Stomach smooth muscle (tissue), 2 donors: ENCODE measurements around the gene RUNX2.
"Not testable (repeated sequence)": the region's sequence is repeated elsewhere in the genome, so short reads cannot be mapped to it uniquely, and the experiment has no call there.

Experiments
- H3K27ac ChIP-seq: one replicate; pipeline ENCODE4 v1.7.0; 2013; ENCODE audit warnings: mild to moderate bottlenecking, low read length, inconsistent platforms
- H3K27me3 ChIP-seq, 2 donors: one replicate each; pipeline ENCODE4 v1.7.0; 2013; ENCODE audit warnings: low read length in 2 of 2; ENCODE audit not compliant: insufficient read depth in 2 of 2, control insufficient read depth in 1 of 2
- H3K36me3 ChIP-seq, 2 donors: one replicate each; pipeline ENCODE4 v1.7.0; 2013; ENCODE audit warnings: low read length in 2 of 2; ENCODE audit not compliant: control insufficient read depth in 2 of 2, insufficient read depth in 2 of 2
- H3K4me1 ChIP-seq: one replicate; pipeline ENCODE4 v1.7.0; 2013; ENCODE audit warnings: low read length; ENCODE audit not compliant: control insufficient read depth, insufficient read depth
- H3K4me3 ChIP-seq, 2 donors: one replicate each; pipeline ENCODE4 v1.7.0; 2013; ENCODE audit warnings: low read length in 2 of 2
- H3K9ac ChIP-seq, 2 donors: one replicate each; pipeline ENCODE4 v1.7.0; 2013; ENCODE audit warnings: low read length in 2 of 2, mild to moderate bottlenecking in 1 of 2
- H3K9me3 ChIP-seq, 2 donors: one replicate each; pipeline ENCODE4 v1.7.0; 2013; ENCODE audit warnings: low read length in 2 of 2; ENCODE audit not compliant: control insufficient read depth in 2 of 2
- donor health status: healthy.
- donor health status: Pancreatic carcinoma.

The RUNX2 gene

DNA sequence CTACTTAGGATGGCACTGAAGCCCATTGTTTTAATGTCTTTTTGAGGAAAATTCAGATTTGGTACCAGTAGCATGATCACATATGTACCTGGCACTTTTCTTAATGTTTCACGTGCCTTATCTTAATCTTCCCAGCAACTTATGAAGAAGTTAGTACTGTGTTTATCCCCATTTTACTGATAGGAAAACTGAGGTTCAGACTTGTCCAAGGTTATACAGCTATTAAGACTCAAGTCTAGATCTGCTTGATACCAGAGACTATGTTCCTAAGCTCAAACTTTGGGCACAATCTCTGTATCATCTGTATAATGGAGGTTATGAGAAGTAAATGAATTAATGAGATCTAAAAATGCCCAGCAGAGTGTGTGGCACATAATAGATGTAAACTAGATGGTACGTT is 229.3 kb downstream of the RUNX2 start:
- no peak overlapping the region for H3K27ac ChIP-seq
- H3K4me3 ChIP-seq = no peak overlapping the region
- no peaks in the 10 kb centered on the region for H3K27me3 ChIP-seq
- no peaks in the 10 kb centered on the region for H3K4me1 ChIP-seq
- no peaks in the 10 kb centered on the region for H3K9me3 ChIP-seq
- no peak overlapping the region for H3K9ac ChIP-seq
- no peaks in the 10 kb centered on the region for H3K36me3 ChIP-seq

DNA sequence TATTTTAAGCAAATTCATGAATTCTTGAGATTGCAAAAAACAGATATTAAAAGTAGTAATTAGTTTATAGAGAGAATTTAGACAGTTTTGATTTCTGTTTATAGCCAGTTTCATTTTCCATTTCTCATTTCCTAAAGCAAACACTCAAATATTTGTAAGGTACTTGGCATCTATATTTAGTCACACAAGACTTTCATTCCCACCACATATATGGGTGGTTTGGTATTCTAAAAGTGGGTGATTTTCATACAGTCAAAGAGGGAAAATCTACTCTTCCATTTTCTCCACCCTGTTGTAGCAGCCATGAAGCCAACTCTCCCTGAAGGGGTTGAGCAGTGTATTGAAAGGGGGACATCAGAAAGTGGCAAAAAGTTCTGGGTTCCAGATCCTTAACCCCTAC is 230.7 kb downstream of the RUNX2 start:
- Histone ChIP-seq H3K36me3 (no peaks in the 10 kb centered on the region), H3K27me3 (no peaks in the 10 kb centered on the region), H3K4me1 (no peaks in the 10 kb centered on the region), H3K9ac (no peak overlapping the region), H3K9me3 (no peaks in the 10 kb centered on the region), H3K4me3 (no peak overlapping the region), H3K27ac (no peak overlapping the region)

GRCh38 chr6:45560321-45560820 is 232.2 kb downstream of the RUNX2 start:
- not testable (repeated sequence) for H3K9ac ChIP-seq, H3K4me1 ChIP-seq, H3K27me3 ChIP-seq, H3K36me3 ChIP-seq, H3K9me3 ChIP-seq, H3K27ac ChIP-seq, H3K4me3 ChIP-seq

DNA sequence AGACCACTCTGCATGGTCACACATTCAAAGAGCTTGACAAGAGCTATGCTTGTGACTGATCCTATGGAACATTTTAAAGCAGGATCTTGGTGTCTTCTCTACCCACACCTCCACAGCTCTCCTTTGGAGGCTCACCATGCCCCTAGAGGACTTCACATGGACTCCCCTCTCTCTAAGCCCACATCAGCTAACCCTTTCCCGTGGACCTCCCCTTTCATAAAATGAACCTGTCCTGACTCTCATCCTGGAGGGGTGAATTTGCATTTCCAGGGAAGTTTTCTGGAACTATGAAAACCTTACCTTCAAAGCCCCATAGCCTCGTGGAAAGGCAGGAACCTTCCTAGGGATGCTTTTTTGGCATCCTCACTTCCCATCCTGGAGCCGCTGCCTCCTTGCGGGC is 234.0 kb downstream of the RUNX2 start:
- Histone ChIP-seq H3K4me1 (no peaks in the 10 kb centered on the region), H3K4me3 (no peak overlapping the region), H3K27me3 (no peaks in the 10 kb centered on the region), H3K36me3 (no peaks in the 10 kb centered on the region), H3K9me3 (no peaks in the 10 kb centered on the region), H3K27ac (no peak overlapping the region), H3K9ac (no peak overlapping the region)

GRCh38 chr6:45563041-45563440 is 234.9 kb downstream of the RUNX2 start:
- no peaks in the 10 kb centered on the region for H3K9me3 ChIP-seq
- no peak overlapping the region for H3K27ac ChIP-seq
- no peak overlapping the region for H3K9ac ChIP-seq
- H3K27me3 ChIP-seq = no peaks in the 10 kb centered on the region
- no peak overlapping the region for H3K4me3 ChIP-seq
- H3K4me1 ChIP-seq = no peaks in the 10 kb centered on the region
- no peaks in the 10 kb centered on the region for H3K36me3 ChIP-seq

DNA sequence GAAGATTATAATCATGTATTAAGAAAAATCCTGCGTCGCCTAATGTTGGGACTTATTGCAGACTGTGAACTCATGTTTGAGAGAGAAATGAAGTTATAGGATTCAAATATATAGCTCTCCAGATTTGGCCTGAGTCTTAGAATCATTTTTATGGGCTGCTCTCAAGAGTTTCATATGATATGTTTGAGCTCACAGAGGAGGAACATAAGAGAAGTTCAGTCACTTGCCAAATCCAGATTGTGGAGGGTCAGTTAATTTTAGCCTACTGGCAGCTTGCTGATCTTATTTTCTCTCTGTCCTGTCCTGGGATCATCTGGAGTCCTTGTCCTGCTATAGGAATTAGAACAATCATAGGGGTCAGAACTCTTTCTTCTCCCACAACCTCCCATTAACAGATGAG is 235.7 kb downstream of the RUNX2 start:
- Histone ChIP-seq H3K9ac (no peak overlapping the region), H3K9me3 (no peaks in the 10 kb centered on the region), H3K4me3 (no peak overlapping the region), H3K27me3 (no peaks in the 10 kb centered on the region), H3K36me3 (no peaks in the 10 kb centered on the region), H3K4me1 (no peaks in the 10 kb centered on the region), H3K27ac (no peak overlapping the region)

GRCh38 chr6:45566882-45567281 is 238.8 kb downstream of the RUNX2 start:
- Histone ChIP-seq H3K9ac (no peak overlapping the region), H3K27ac (no peak overlapping the region), H3K4me1 (no peaks in the 10 kb centered on the region), H3K27me3 (no peaks in the 10 kb centered on the region), H3K9me3 (no peaks in the 10 kb centered on the region), H3K36me3 (no peaks in the 10 kb centered on the region), H3K4me3 (no peak overlapping the region)

- Histone ChIP-seq H3K4me3 (no peak overlapping the region), H3K4me1 (no peaks in the 10 kb centered on the region), H3K9me3 (no peaks in the 10 kb centered on the region), H3K27me3 (no peaks in the 10 kb centered on the region), H3K36me3 (no peaks in the 10 kb centered on the region), H3K27ac (no peak overlapping the region), H3K9ac (no peak overlapping the region)
Observed at GRCh38 chr6:45567879-45568278, 239.7 kb downstream of the RUNX2 start.

DNA sequence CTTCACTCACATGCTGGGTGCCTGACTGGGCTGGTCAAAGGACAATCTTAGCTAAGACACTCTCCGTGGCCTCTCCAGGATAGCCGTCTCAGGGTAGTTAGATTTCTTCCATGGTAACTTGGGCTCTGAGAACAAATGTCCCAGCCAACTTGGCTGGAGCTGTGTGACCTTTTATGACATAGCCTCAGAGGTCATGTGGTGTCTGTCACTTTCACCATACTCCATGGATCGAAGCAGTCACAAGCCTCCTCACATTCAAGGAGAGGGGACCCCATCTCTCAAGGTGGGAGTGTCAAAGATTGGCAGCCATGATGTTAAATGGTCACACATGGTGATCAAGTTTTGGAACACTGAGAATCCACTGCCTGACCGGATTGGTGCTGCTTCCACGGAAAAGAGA is 240.5 kb downstream of the RUNX2 start:
- Histone ChIP-seq H3K4me1 (no peaks in the 10 kb centered on the region), H3K9ac (no peak overlapping the region), H3K9me3 (no peaks in the 10 kb centered on the region), H3K27me3 (no peaks in the 10 kb centered on the region), H3K27ac (no peak overlapping the region), H3K4me3 (no peak overlapping the region), H3K36me3 (no peaks in the 10 kb centered on the region)

GRCh38 chr6:45569210-45569945 is 241.2 kb downstream of the RUNX2 start:
- no peaks in the 10 kb centered on the region for H3K27me3 ChIP-seq
- H3K4me3 ChIP-seq = no peak overlapping the region

DNA sequence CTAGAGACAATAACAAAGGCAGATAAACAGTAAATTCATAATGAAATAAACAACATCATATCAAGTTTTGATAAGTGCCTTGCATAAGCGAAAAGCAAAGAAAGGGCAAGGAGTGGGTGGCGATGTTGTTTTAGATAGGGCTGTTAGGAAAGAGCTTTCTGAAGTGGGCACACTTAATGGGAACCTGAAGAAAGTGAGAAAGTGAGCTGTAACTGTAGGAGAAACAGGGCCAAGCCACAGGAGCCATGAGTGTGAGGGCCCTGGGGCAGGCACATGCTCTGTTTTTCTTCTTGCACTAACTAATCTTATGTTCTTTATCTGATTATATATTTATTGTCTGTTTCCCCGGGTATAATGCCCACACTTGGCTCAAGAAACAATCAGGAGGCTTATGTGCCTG is 243.0 kb downstream of the RUNX2 start:
- H3K27ac ChIP-seq = no peak overlapping the region
- no peaks in the 10 kb centered on the region for H3K4me1 ChIP-seq
- no peak overlapping the region for H3K4me3 ChIP-seq
- no peak overlapping the region for H3K9ac ChIP-seq
- no peaks in the 10 kb centered on the region for H3K36me3 ChIP-seq
- no peaks in the 10 kb centered on the region for H3K9me3 ChIP-seq
- H3K27me3 ChIP-seq = no peaks in the 10 kb centered on the region

More at GRCh38 chr6:45569210-45569945, 241.2 kb downstream of the RUNX2 start:
- Histone ChIP-seq H3K9me3 (no peaks in the 10 kb centered on the region), H3K36me3 (no peaks in the 10 kb centered on the region), H3K27ac (no peak overlapping the region), H3K4me1 (no peaks in the 10 kb centered on the region), H3K9ac (no peak overlapping the region)
